ENCODE measurements around the gene KIAA0513.

Gene KIAA0513

GRCh38 chr16:85138825-85139627 lies 111.4 kb downstream of the KIAA0513 start:
- no peak for DNase-seq

DNA sequence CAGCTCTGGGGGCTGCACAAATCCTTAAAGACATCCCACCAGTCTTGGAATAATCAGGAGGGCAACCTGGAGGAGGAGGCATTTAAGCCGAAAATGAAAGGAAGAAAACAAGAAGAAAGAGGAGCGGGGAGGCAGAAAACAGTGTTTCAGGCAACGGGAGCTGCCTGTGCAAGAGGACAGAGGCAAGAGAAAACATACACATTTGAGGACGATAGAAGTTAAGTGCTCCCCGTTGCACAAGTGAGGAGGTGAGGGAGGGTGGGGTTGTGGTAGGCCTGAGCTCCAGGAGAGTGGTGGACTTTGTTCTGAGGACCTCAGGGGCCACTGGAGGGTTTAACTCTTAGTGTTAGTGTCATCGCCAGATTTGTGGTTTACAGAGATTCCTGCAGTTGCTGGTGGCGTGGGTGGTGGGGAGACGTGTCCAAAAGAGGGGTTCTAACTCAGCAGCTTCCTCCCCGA lies 112.3 kb downstream of the KIAA0513 start:
- DNase-seq = no peak

GRCh38 chr16:85140455-85141012 lies 112.9 kb downstream of the KIAA0513 start:
- no peak for DNase-seq

DNA sequence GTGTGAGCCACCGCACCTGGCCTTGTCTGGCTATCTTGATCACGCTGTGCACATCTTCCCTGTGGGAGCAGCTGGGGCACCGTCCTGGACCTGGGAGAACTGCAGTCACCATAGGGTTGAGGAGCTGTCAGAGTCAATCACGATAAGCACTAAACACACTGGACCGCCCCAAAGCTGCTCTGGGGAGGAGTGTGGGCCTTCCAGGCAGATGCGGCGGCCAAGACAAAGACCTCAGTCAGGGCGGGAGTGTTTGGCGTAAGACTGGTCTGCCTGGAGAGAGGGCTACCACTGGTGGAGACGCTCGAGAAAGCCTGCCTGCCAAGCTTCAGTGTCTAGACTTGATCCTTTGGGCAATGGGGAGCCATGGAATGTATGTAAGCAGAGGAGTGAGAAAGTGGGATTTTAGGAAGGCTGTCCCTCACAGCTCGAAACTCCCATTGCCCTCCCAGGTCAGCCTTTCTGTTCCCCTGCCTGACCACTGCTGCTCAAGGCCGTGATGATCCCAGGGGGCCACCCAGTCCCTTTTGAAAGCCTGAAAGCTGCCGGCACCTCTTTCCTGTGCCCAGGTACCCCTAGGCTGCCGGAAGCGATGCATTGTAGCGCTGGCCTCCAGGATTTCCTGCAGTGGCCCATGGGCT lies 114.0 kb downstream of the KIAA0513 start:
- no peak for DNase-seq

- DNase-seq = no peak
These were observed 114.5 kb downstream of the KIAA0513 start for GRCh38 chr16:85142129-85142513.

GRCh38 chr16:85142771-85143211 lies 115.2 kb downstream of the KIAA0513 start:
- no peak for DNase-seq
